Smooth muscle cell (in vitro differentiated cells): ENCODE results near the gene TSNAX. TPM values are rescaled to one million over a fixed set of nuclear protein-coding genes. Genes with fewer than 3 reads are reported as not detected.
"Not testable (repeated sequence)": the region's sequence is repeated elsewhere in the genome, so short reads cannot be mapped to it uniquely, and the experiment has no call there.

Source experiments
- DNase-seq: peaks from one replicate; lab custom pipeline; 2025; ENCODE audit not compliant: unreplicated experiment; lab: John Stamatoyannopoulos, UW
- H2AFZ ChIP-seq: fragments of 200-600 bp; sonication (generic); 2 replicates; pipeline ENCODE4 v1.6.0; 2016; ENCODE audit warnings: antibody characterized with exemption, low read depth, mild to moderate bottlenecking
- H3F3A ChIP-seq: fragments of 200-600 bp; sonication (generic); 2 replicates; pipeline ENCODE4 v1.6.0; 2017; ENCODE audit warnings: antibody characterized with exemption, low read depth
- H3K27ac ChIP-seq: fragments of 200-600 bp; sonication (generic); 2 replicates; pipeline ENCODE4 v1.5.1; 2016; ENCODE audit warnings: low read depth, mild to moderate bottlenecking
- H3K27me3 ChIP-seq: fragments of 200-600 bp; sonication (generic); 2 replicates; pipeline ENCODE4 v1.6.1; 2016; ENCODE audit warnings: low read depth, mild to moderate bottlenecking
- H3K36me3 ChIP-seq: fragments of 200-600 bp; sonication (generic); 2 replicates; pipeline ENCODE4 v1.5.1; 2016; ENCODE audit warnings: low read depth
- H3K4me1 ChIP-seq: fragments of 200-600 bp; sonication (generic); 2 replicates; pipeline ENCODE4 v1.5.1; 2016; ENCODE audit warnings: low read depth
- H3K4me2 ChIP-seq: fragments of 200-600 bp; sonication (generic); 2 replicates; pipeline ENCODE4 v1.6.0; 2016; ENCODE audit warnings: mild to moderate bottlenecking
- H3K4me3 ChIP-seq: fragments of 200-600 bp; sonication (generic); 2 replicates; pipeline ENCODE4 v1.5.1; 2016; ENCODE audit warnings: mild to moderate bottlenecking
- H3K79me2 ChIP-seq: fragments of 200-600 bp; sonication (generic); 2 replicates; pipeline ENCODE4 v1.6.0; 2016; ENCODE audit warnings: low read depth, mild to moderate bottlenecking
- H3K9ac ChIP-seq: fragments of 200-600 bp; sonication (generic); 2 replicates; pipeline ENCODE4 v1.6.0; 2016; ENCODE audit warnings: low read depth
- H3K9me3 ChIP-seq: fragments of 200-600 bp; sonication (generic); replicated peaks from 2 replicates; pipeline ENCODE4 v1.5.1; 2016; ENCODE audit warnings: low read depth
- H4K20me1 ChIP-seq: fragments of 200-600 bp; sonication (generic); 2 replicates; pipeline ENCODE4 v1.6.0; 2016; ENCODE audit warnings: low read depth
- CTCF ChIP-seq: fragments of 200-600 bp; sonication (generic); IDR thresholded peaks from 2 replicates; pipeline ENCODE4 v1.5.1; 2017; ENCODE audit warnings: borderline replicate concordance, mild to moderate bottlenecking, antibody characterized with exemption; ENCODE audit not compliant: insufficient read depth, poor library complexity, severe bottlenecking
- WGBS: methylation state at CpG from one replicate; pipeline ENCODE4 v1.1.7; 2016; ENCODE audit warnings: low lambda C conversion rate; 5-methylcytosine and 5-hydroxymethylcytosine counted together
- polyA plus RNA-seq: library from polyadenylated mRNA; unstranded; fragments of >200 nt; fragmentation: Nextera tagmentation; extraction: Ambion mirVana; gene quantifications from 2 replicates; pipeline ENCODE4 v1.2.1, GENCODE V29; 2016
- total RNA-seq: library from RNA; depleted of rRNA; stranded (reverse); fragments of >200 nt; gene quantifications from 2 replicates; pipeline ENCODE4 v1.2.3, GENCODE V29; 2014

Gene TSNAX
- total and polyA plus RNA-seq, 2 experiments from 2014 or later = 22.6 to 36.5 TPM

GRCh38 chr1:231499148-231499763 lies 29.2 kb upstream of the TSNAX start:
- no peaks in the 10 kb centered on the region for H3F3A ChIP-seq
- no peak for TF ChIP-seq CTCF
- H3K27me3 ChIP-seq = no peaks in the 10 kb centered on the region
- WGBS = 76% methylated on average over 3 of the region's 3 CpGs
- H4K20me1 ChIP-seq = no peaks in the 10 kb centered on the region
- no peak for DNase-seq
- no peaks in the 10 kb centered on the region for H3K79me2 ChIP-seq
- H3K36me3 ChIP-seq = no peaks in the 10 kb centered on the region
- peaks cover 4% of the 10 kb centered on the region for H3K9me3 ChIP-seq
- H2AFZ ChIP-seq = no peak overlapping the region
- no peaks in the 10 kb centered on the region for H3K4me1 ChIP-seq
- no peak overlapping the region for H3K4me3 ChIP-seq
- no peak overlapping the region for H3K27ac ChIP-seq
- H3K9ac ChIP-seq = no peak overlapping the region
- no peak overlapping the region for H3K4me2 ChIP-seq

- H4K20me1 ChIP-seq = no peaks in the 10 kb centered on the region
- H3K9ac ChIP-seq = no peak overlapping the region
- no peak overlapping the region for H3K27ac ChIP-seq
- no peaks in the 10 kb centered on the region for H3F3A ChIP-seq
- TF ChIP-seq CTCF = no peak
- H3K4me3 ChIP-seq = no peak overlapping the region
- peaks cover 4% of the 10 kb centered on the region for H3K9me3 ChIP-seq
- H3K79me2 ChIP-seq = no peaks in the 10 kb centered on the region
- H3K36me3 ChIP-seq = no peaks in the 10 kb centered on the region
- H2AFZ ChIP-seq = no peak overlapping the region
- no peak overlapping the region for H3K4me2 ChIP-seq
- WGBS = 96% methylated on average over 2 of the region's 2 CpGs
- no peak for DNase-seq
- no peaks in the 10 kb centered on the region for H3K27me3 ChIP-seq
- H3K4me1 ChIP-seq = no peaks in the 10 kb centered on the region
These were observed 27.8 kb upstream of the TSNAX start for GRCh38 chr1:231500666-231501065.

GRCh38 chr1:231503168-231503567 lies 25.3 kb upstream of the TSNAX start:
- H3K27me3 ChIP-seq, H3K36me3 ChIP-seq, H3K4me2 ChIP-seq, H4K20me1 ChIP-seq, H3F3A ChIP-seq, H3K27ac ChIP-seq, H3K79me2 ChIP-seq, H3K4me3 ChIP-seq, H3K9me3 ChIP-seq, H2AFZ ChIP-seq, H3K9ac ChIP-seq, H3K4me1 ChIP-seq, DNase-seq: not testable (repeated sequence)
- WGBS = 93% methylated on average over 1 of the region's 1 CpG

- no peak for TF ChIP-seq CTCF
- Histone ChIP-seq H3K9ac (peak overlapping the region; percentile 36), H3K4me1 (peaks cover 8% of the 10 kb centered on the region), H2AFZ (peak overlapping the region; percentile 74), H4K20me1 (no peaks in the 10 kb centered on the region), H3K79me2 (no peaks in the 10 kb centered on the region), H3K27me3 (no peaks in the 10 kb centered on the region), H3K36me3 (no peaks in the 10 kb centered on the region), H3F3A (peaks cover 3% of the 10 kb centered on the region), H3K4me2 (peak overlapping the region; percentile 54), H3K9me3 (no peaks in the 10 kb centered on the region), H3K4me3 (no peak overlapping the region), H3K27ac (peak overlapping the region; percentile 79)
- WGBS = 74% methylated on average over 9 of the region's 9 CpGs
- DNase-seq = no peak
These were observed 20.8 kb upstream of the TSNAX start for GRCh38 chr1:231507476-231508355.
